Karpas-422 (cell line): ENCODE data around the gene TRPM3. TPM values are rescaled to one million over a fixed set of nuclear protein-coding genes. Genes with fewer than 3 reads are reported as not detected.
A peak's percentile ranks its signal among the peaks of the same experiment; 100 is the strongest.

ENCODE experiments used
- DNase-seq: peaks from one replicate; pipeline ENCODE4 v3.0.0-alpha.2; 2015
- H2AFZ ChIP-seq: fragments of 200-600 bp; sonication (generic); 2 replicates; pipeline ENCODE4 v1.6.1; 2014; ENCODE audit warnings: antibody characterized with exemption, low read length, mixed read lengths
- H3K27ac ChIP-seq: fragments of 200-600 bp; sonication (generic); 2 replicates; pipeline ENCODE4 v1.5.1; 2014; ENCODE audit warnings: mild to moderate bottlenecking, low read length, moderate library complexity
- H3K27me3 ChIP-seq: fragments of 200-600 bp; sonication (generic); 2 replicates; pipeline ENCODE4 v1.6.1; 2014; ENCODE audit warnings: low read length, mixed read lengths
- H3K36me3 ChIP-seq: fragments of 200-600 bp; sonication (generic); 2 replicates; pipeline ENCODE4 v1.6.1; 2014; ENCODE audit warnings: low read length, mixed read lengths; ENCODE audit not compliant: insufficient read depth
- H3K4me1 ChIP-seq: fragments of 200-600 bp; sonication (generic); 2 replicates; pipeline ENCODE4 v1.6.1; 2014; ENCODE audit warnings: mild to moderate bottlenecking, low read length, mixed read lengths
- H3K4me2 ChIP-seq: fragments of 200-600 bp; sonication (generic); 2 replicates; pipeline ENCODE4 v1.6.1; 2014; ENCODE audit warnings: low read length, low read depth, mild to moderate bottlenecking; ENCODE audit not compliant: poor library complexity, severe bottlenecking
- H3K4me3 ChIP-seq: fragments of 200-600 bp; sonication (generic); 2 replicates; pipeline ENCODE4 v1.5.1; 2014; ENCODE audit warnings: mild to moderate bottlenecking, antibody characterized with exemption, low read length, mixed read lengths
- H3K79me2 ChIP-seq: fragments of 200-600 bp; sonication (generic); 2 replicates; pipeline ENCODE4 v1.6.1; 2014; ENCODE audit warnings: mild to moderate bottlenecking, low read length, mixed read lengths
- H3K9ac ChIP-seq: fragments of 200-600 bp; sonication (generic); 2 replicates; pipeline ENCODE4 v1.6.0; 2014; ENCODE audit warnings: low read length
- H3K9me2 ChIP-seq: fragments of 200-600 bp; sonication (generic), shearing (Covaris generic); replicated peaks from 2 replicates; pipeline ENCODE4 v1.6.0; 2014; ENCODE audit warnings: mild to moderate bottlenecking, low read length, moderate library complexity; ENCODE audit not compliant: insufficient read depth
- H3K9me3 ChIP-seq: fragments of 300-700, 200-600 bp; sonication (generic); 2 replicates; pipeline ENCODE4 v1.6.1; 2014; ENCODE audit warnings: low read length, mixed read lengths
- H4K20me1 ChIP-seq: fragments of 200-600 bp; sonication (generic); 2 replicates; pipeline ENCODE4 v1.6.1; 2014; ENCODE audit warnings: mild to moderate bottlenecking, antibody characterized with exemption, low read length, low read depth; ENCODE audit not compliant: insufficient read depth
- total RNA-seq: library from RNA; depleted of rRNA; stranded (reverse); fragments of >200 nt; shearing (Covaris generic); gene quantifications from 2 replicates; pipeline ENCODE4 v1.2.3, GENCODE V29; 2014; ENCODE audit warnings: low replicate concordance

The TRPM3 gene
- total RNA-seq, 1 experiment from 2014 or later: not detected

GRCh38 chr9:70816316-70816715, 305.1 kb downstream of the TRPM3 start:
- DNase-seq: no peak
- no peak overlapping the region for H3K9ac ChIP-seq
- no peaks in the 10 kb centered on the region for H3K36me3 ChIP-seq
- no peaks in the 10 kb centered on the region for H3K79me2 ChIP-seq
- H3K4me1 ChIP-seq: peaks cover 7% of the 10 kb centered on the region; the same call in 1 of the 2 replicates
- no peaks in the 10 kb centered on the region for H4K20me1 ChIP-seq
- no peaks in the 10 kb centered on the region for H3K27me3 ChIP-seq
- H2AFZ ChIP-seq: no peak overlapping the region
- H3K27ac ChIP-seq: no peak overlapping the region
- H3K4me2 ChIP-seq: no peak overlapping the region
- H3K9me3 ChIP-seq: no peaks in the 10 kb centered on the region
- H3K4me3 ChIP-seq: no peak overlapping the region
- H3K9me2 ChIP-seq: no peaks in the 10 kb centered on the region

DNA sequence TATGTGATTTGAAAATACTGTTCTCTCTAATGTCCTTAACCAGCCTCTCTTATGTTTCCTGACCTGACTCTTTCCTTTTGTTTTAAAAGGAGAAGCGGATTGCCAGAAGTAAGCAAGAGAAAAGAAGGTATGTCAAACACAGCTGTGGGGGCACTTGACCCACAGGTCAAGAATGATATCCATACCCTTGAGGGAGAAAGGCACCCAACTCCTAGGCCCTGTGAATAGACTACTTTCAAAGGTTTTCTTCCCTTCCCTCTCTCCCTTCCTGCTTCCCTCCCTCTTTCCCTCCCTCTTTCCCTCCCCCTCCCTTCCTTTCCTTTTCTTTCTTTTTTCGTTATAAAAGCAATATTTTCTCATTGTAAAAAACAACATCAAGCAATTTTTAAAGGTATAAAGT, 306.8 kb downstream of the TRPM3 start:
- no peak overlapping the region for H3K4me2 ChIP-seq
- H3K27me3 ChIP-seq: peaks cover 3% of the 10 kb centered on the region; the same call in 1 of the 2 replicates
- DNase-seq: no peak
- H2AFZ ChIP-seq: no peak overlapping the region
- H3K36me3 ChIP-seq: no peaks in the 10 kb centered on the region
- H3K27ac ChIP-seq: no peak overlapping the region
- H3K9ac ChIP-seq: no peak overlapping the region
- H4K20me1 ChIP-seq: no peaks in the 10 kb centered on the region
- H3K4me3 ChIP-seq: no peak overlapping the region
- H3K9me2 ChIP-seq: no peaks in the 10 kb centered on the region
- peaks cover 8% of the 10 kb centered on the region; the same call in 1 of the 2 replicates for H3K4me1 ChIP-seq
- H3K9me3 ChIP-seq: no peaks in the 10 kb centered on the region
- H3K79me2 ChIP-seq: no peaks in the 10 kb centered on the region

GRCh38 chr9:70813141-70813540, 308.3 kb downstream of the TRPM3 start:
- Histone ChIP-seq H3K4me3 (no peak overlapping the region), H2AFZ (no peak overlapping the region), H3K9me3 (no peaks in the 10 kb centered on the region), H4K20me1 (no peaks in the 10 kb centered on the region), H3K9me2 (no peaks in the 10 kb centered on the region), H3K36me3 (no peaks in the 10 kb centered on the region), H3K9ac (no peak overlapping the region), H3K4me2 (no peak overlapping the region), H3K27ac (no peak overlapping the region), H3K4me1 (peaks cover 8% of the 10 kb centered on the region; the same call in 1 of the 2 replicates), H3K27me3 (peaks cover 3% of the 10 kb centered on the region; the same call in 1 of the 2 replicates), H3K79me2 (no peaks in the 10 kb centered on the region)
- DNase-seq: no peak

DNA sequence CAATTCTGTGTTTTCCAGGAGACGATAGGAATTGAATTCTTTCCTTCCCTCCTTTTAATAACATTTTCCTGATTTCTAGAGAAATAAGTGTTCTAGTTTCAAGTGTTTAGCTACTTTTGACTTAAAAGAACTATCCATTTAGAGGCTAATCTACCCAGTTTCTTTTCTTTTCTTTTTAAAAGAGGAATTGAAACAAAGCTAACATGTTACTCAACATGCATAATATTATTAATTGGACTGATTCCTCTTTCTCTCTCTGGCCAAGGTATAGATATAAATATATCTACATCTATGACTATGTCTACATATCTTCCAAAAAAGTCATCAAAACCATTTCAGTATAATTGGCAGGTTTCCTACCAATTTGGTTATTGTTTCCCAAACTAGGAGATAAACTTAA, 309.8 kb downstream of the TRPM3 start:
- no peak overlapping the region for H3K9ac ChIP-seq
- DNase-seq: peak; percentile 50
- H3K79me2 ChIP-seq: no peaks in the 10 kb centered on the region
- no peak overlapping the region for H3K4me2 ChIP-seq
- H4K20me1 ChIP-seq: no peaks in the 10 kb centered on the region
- H3K36me3 ChIP-seq: no peaks in the 10 kb centered on the region
- H3K9me2 ChIP-seq: no peaks in the 10 kb centered on the region
- no peaks in the 10 kb centered on the region for H3K9me3 ChIP-seq
- peaks cover 8% of the 10 kb centered on the region; the same call in 1 of the 2 replicates for H3K4me1 ChIP-seq
- peaks cover 3% of the 10 kb centered on the region; the same call in 1 of the 2 replicates for H3K27me3 ChIP-seq
- no peak overlapping the region for H2AFZ ChIP-seq
- H3K4me3 ChIP-seq: no peak overlapping the region
- H3K27ac ChIP-seq: no peak overlapping the region

GRCh38 chr9:70806875-70807274, 314.5 kb downstream of the TRPM3 start:
- Histone ChIP-seq H3K4me2 (no peak overlapping the region), H3K9me2 (no peaks in the 10 kb centered on the region), H3K27me3 (peaks cover 3% of the 10 kb centered on the region; the same call in 1 of the 2 replicates), H3K4me1 (peaks cover 7% of the 10 kb centered on the region; the same call in 1 of the 2 replicates), H3K4me3 (no peak overlapping the region), H3K9me3 (no peaks in the 10 kb centered on the region), H2AFZ (no peak overlapping the region), H3K27ac (no peak overlapping the region), H4K20me1 (no peaks in the 10 kb centered on the region), H3K36me3 (no peaks in the 10 kb centered on the region), H3K79me2 (no peaks in the 10 kb centered on the region), H3K9ac (no peak overlapping the region)
- DNase-seq: no peak

DNA sequence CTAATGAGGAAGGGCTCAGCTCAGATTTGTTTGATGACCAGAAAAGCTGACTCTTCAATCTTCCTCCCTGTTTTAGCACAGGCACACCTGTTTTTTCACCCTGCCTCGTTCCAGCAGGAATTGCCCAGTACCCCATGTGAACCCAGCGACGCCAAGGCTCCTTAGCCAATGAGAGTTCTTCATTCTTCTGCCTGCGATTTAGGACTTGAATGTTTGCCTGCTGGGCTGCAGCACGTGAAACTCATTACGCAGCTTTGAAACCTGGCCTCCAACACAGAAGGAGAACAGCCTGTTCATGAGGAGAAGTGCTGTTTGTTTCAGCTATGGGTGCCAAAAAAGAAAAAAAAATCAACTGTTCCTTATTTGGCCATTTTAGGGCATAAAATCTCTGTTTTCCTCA, 315.5 kb downstream of the TRPM3 start:
- H3K4me2 ChIP-seq: no peak overlapping the region
- no peak overlapping the region for H3K27ac ChIP-seq
- no peak overlapping the region for H3K4me3 ChIP-seq
- H3K36me3 ChIP-seq: no peaks in the 10 kb centered on the region
- H3K9me2 ChIP-seq: no peaks in the 10 kb centered on the region
- H3K9me3 ChIP-seq: no peaks in the 10 kb centered on the region
- peaks cover 3% of the 10 kb centered on the region; the same call in 1 of the 2 replicates for H3K27me3 ChIP-seq
- H3K9ac ChIP-seq: no peak overlapping the region
- H3K79me2 ChIP-seq: no peaks in the 10 kb centered on the region
- H3K4me1 ChIP-seq: no peaks in the 10 kb centered on the region
- peak; percentile 27 for DNase-seq
- no peak overlapping the region for H2AFZ ChIP-seq
- no peaks in the 10 kb centered on the region for H4K20me1 ChIP-seq

DNA sequence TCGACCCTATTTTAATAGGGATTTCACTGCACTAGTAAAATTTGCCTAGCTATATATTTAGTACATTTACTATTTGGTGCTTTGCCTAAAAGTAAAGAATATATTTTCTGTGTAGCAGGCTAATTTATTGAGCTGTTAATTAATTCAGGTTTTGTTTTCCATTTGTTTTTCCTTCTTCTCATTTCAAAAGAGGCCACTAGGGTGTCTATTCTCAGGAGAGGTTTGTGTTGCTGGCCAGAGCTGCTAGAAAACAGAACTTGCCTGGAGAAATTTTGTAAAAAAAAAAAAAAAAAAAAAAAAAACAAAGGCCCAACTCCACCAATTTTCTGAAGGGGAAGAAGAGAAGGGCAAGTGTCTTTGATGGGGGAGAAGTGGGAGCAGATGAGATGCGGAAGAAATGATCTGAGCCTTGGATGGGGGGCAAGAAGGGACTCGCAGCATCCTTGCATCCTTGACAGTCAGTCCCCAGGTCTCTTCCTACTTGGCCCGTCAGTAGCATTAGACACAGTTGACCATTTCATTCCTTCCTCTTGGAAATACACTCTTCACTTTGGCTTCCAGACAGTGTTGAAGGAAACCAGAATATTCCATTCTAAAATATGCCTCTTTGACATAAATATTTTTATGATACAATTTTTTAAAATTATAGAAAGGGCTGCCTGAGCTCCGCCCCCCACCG, 318.5 kb downstream of the TRPM3 start:
- H3K9me2 ChIP-seq: no peaks in the 10 kb centered on the region
- no peaks in the 10 kb centered on the region for H3K27me3 ChIP-seq
- no peaks in the 10 kb centered on the region for H3K79me2 ChIP-seq
- H3K4me1 ChIP-seq: no peaks in the 10 kb centered on the region
- H2AFZ ChIP-seq: no peak overlapping the region
- no peak overlapping the region for H3K4me3 ChIP-seq
- H3K4me2 ChIP-seq: no peak overlapping the region
- H3K27ac ChIP-seq: no peak overlapping the region
- DNase-seq: peak; percentile 6
- H3K9ac ChIP-seq: no peak overlapping the region
- H3K9me3 ChIP-seq: no peaks in the 10 kb centered on the region
- no peaks in the 10 kb centered on the region for H4K20me1 ChIP-seq
- no peaks in the 10 kb centered on the region for H3K36me3 ChIP-seq

DNA sequence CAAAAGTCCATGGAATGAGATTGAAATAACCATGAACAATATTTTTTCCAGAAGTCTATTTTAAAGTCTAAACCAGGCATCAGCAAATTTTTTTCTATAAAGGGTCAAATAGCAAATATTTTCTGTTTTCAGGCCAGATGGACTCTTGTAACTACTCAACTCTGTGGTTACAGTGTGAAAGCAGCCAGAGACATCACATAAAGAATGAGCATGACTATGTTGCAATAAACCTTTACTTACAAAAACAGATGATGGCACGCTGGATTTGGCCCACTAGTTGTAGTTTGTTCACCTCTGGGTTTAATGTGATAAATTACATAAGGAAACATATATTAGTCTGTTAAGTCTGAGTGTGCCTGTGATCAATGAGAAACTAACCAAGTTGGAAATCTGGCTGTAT, 319.2 kb downstream of the TRPM3 start:
- Histone ChIP-seq H4K20me1 (no peaks in the 10 kb centered on the region), H3K27me3 (no peaks in the 10 kb centered on the region), H3K9me3 (no peaks in the 10 kb centered on the region), H3K79me2 (no peaks in the 10 kb centered on the region), H3K36me3 (no peaks in the 10 kb centered on the region), H3K9ac (no peak overlapping the region), H3K4me3 (no peak overlapping the region), H3K27ac (no peak overlapping the region), H3K9me2 (no peaks in the 10 kb centered on the region), H2AFZ (no peak overlapping the region), H3K4me1 (no peaks in the 10 kb centered on the region), H3K4me2 (no peak overlapping the region)
- peak; percentile 33 for DNase-seq
